ENCODE measurements around the gene HS3ST5. TPM values are rescaled to one million over a fixed set of nuclear protein-coding genes. Genes with fewer than 3 reads are reported as not detected.
"Not testable (repeated sequence)": the region's sequence is repeated elsewhere in the genome, so short reads cannot be mapped to it uniquely, and the experiment has no call there.

Gene HS3ST5
- total RNA-seq, 5 donors from 2014 or later (not counting 1 experiment from before 2014, with no cell fraction given) = not detected

GRCh38 chr6:114039841-114040240 lies 303.0 kb downstream of the HS3ST5 start:
- Mint-ChIP-seq H3K27ac (no peak overlapping the region), H3K36me3 (no peaks in the 10 kb centered on the region), H3K4me3 (no peak overlapping the region), H3K9me3 (peaks cover 0 to 4% (median 4%) of the 10 kb centered on the region in 3 donors), H3K4me1 (no peaks in the 10 kb centered on the region), H3K27me3 (peaks cover 4 to 8% of the 10 kb centered on the region in 2 donors)
- Histone ChIP-seq H3K9me3 (no peaks in the 10 kb centered on the region), H3K4me3 (ENCODE audit: control insufficient read depth in 1 of 2, extremely low read depth in 1 of 2, low read length in 1 of 2) (no peak overlapping the region), H3K27me3 (replicated peaks in 1 of 2; ENCODE audit: control insufficient read depth in 2 of 2, extremely low read depth in 1 of 2, insufficient read depth in 2 of 2, low read length in 1 of 2) (no peaks in the 10 kb centered on the region), H3K27ac (ENCODE audit: low read length) (no peak overlapping the region), H3K36me3 (ENCODE audit: control insufficient read depth in 2 of 2, extremely low read depth in 1 of 2, insufficient read depth in 1 of 2, low read length in 1 of 2) (no peaks in the 10 kb centered on the region), H3K4me1 (ENCODE audit: control insufficient read depth in 1 of 2, extremely low read depth in 1 of 2, insufficient read depth in 2 of 2, low read length in 2 of 2) (no peaks in the 10 kb centered on the region)
- DNase-seq = no peak
- POLR2A ChIA-PET = no interaction called here
- 100% methylated on average over 2 of the region's 2 CpGs for WGBS (ENCODE audit: insufficient coverage)
- CTCF ChIA-PET = no interaction called here
- ATAC-seq (replicated peaks in 1 of 4) = no peak

- Histone ChIP-seq H3K27me3 (replicated peaks in 1 of 2; ENCODE audit: control insufficient read depth in 2 of 2, extremely low read depth in 1 of 2, insufficient read depth in 2 of 2, low read length in 1 of 2) (no peaks in the 10 kb centered on the region), H3K27ac (ENCODE audit: low read length) (no peak overlapping the region), H3K4me3 (ENCODE audit: control insufficient read depth in 1 of 2, extremely low read depth in 1 of 2, low read length in 1 of 2) (no peak overlapping the region), H3K4me1 (ENCODE audit: control insufficient read depth in 1 of 2, extremely low read depth in 1 of 2, insufficient read depth in 2 of 2, low read length in 2 of 2) (no peaks in the 10 kb centered on the region), H3K9me3 (no peaks in the 10 kb centered on the region), H3K36me3 (ENCODE audit: control insufficient read depth in 2 of 2, extremely low read depth in 1 of 2, insufficient read depth in 1 of 2, low read length in 1 of 2) (no peaks in the 10 kb centered on the region)
- H3K27ac Mint-ChIP-seq = no peak overlapping the region
- peaks cover 0 to 6% (median 4%) of the 10 kb centered on the region in 3 donors for H3K9me3 Mint-ChIP-seq
- ATAC-seq (replicated peaks in 1 of 4) (no peak), DNase-seq (no peak)
- ChIA-PET POLR2A (no interaction called here), CTCF (no interaction called here)
- H3K4me1 Mint-ChIP-seq = no peaks in the 10 kb centered on the region
- H3K36me3 Mint-ChIP-seq = no peaks in the 10 kb centered on the region
- H3K4me3 Mint-ChIP-seq = no peak overlapping the region
- peaks cover 7 to 12% of the 10 kb centered on the region in 2 donors for H3K27me3 Mint-ChIP-seq
These were observed 309.2 kb downstream of the HS3ST5 start for GRCh38 chr6:114033606-114034005.

- H3K4me1 Mint-ChIP-seq = no peaks in the 10 kb centered on the region
- H3K27me3 Mint-ChIP-seq = peaks cover 7 to 12% of the 10 kb centered on the region in 2 donors
- CTCF ChIA-PET = no interaction called here
These were observed 310.1 kb downstream of the HS3ST5 start for GRCh38 chr6:114032721-114033120.

GRCh38 chr6:114030767-114031166 lies 312.1 kb downstream of the HS3ST5 start:
- 100% methylated on average over 1 of the region's 6 CpGs for WGBS (ENCODE audit: insufficient coverage)
- no peaks in the 10 kb centered on the region for H3K4me1 ChIP-seq (ENCODE audit: control insufficient read depth in 1 of 2, extremely low read depth in 1 of 2, insufficient read depth in 2 of 2, low read length in 2 of 2)
- POLR2A ChIA-PET = no interaction called here

More at GRCh38 chr6:114032721-114033120, 310.1 kb downstream of the HS3ST5 start:
- WGBS (ENCODE audit: insufficient coverage) = no CpG with 5 or more reads among the region's 3 CpGs
- no peaks in the 10 kb centered on the region for H3K36me3 Mint-ChIP-seq
- DNase-seq (no peak), ATAC-seq (replicated peaks in 1 of 4) (no peak)
- Histone ChIP-seq H3K27ac (ENCODE audit: low read length) (no peak overlapping the region), H3K4me1 (ENCODE audit: control insufficient read depth in 1 of 2, extremely low read depth in 1 of 2, insufficient read depth in 2 of 2, low read length in 2 of 2) (no peaks in the 10 kb centered on the region), H3K36me3 (ENCODE audit: control insufficient read depth in 2 of 2, extremely low read depth in 1 of 2, insufficient read depth in 1 of 2, low read length in 1 of 2) (no peaks in the 10 kb centered on the region), H3K9me3 (no peaks in the 10 kb centered on the region), H3K4me3 (ENCODE audit: control insufficient read depth in 1 of 2, extremely low read depth in 1 of 2, low read length in 1 of 2) (no peak overlapping the region), H3K27me3 (replicated peaks in 1 of 2; ENCODE audit: control insufficient read depth in 2 of 2, extremely low read depth in 1 of 2, insufficient read depth in 2 of 2, low read length in 1 of 2) (no peaks in the 10 kb centered on the region)
- H3K9me3 Mint-ChIP-seq = peaks cover 0 to 6% (median 4%) of the 10 kb centered on the region in 3 donors
- no peak overlapping the region for H3K27ac Mint-ChIP-seq
- H3K4me3 Mint-ChIP-seq = no peak overlapping the region
- POLR2A ChIA-PET = no interaction called here

GRCh38 chr6:114024746-114025145 lies 318.1 kb downstream of the HS3ST5 start:
- Histone ChIP-seq H3K36me3 (ENCODE audit: control insufficient read depth in 2 of 2, extremely low read depth in 1 of 2, insufficient read depth in 1 of 2, low read length in 1 of 2) (no peaks in the 10 kb centered on the region), H3K9me3 (no peaks in the 10 kb centered on the region), H3K27me3 (replicated peaks in 1 of 2; ENCODE audit: control insufficient read depth in 2 of 2, extremely low read depth in 1 of 2, insufficient read depth in 2 of 2, low read length in 1 of 2) (no peaks in the 10 kb centered on the region), H3K27ac (ENCODE audit: low read length) (no peak overlapping the region), H3K4me1 (ENCODE audit: control insufficient read depth in 1 of 2, extremely low read depth in 1 of 2, insufficient read depth in 2 of 2, low read length in 2 of 2) (no peaks in the 10 kb centered on the region), H3K4me3 (ENCODE audit: control insufficient read depth in 1 of 2, extremely low read depth in 1 of 2, low read length in 1 of 2) (no peak overlapping the region)
- CTCF ChIA-PET = interaction anchor here (0.6 kb wide), 2 partner anchors 69 to 82 kb away, joined by 3 to 4 read pairs; no protein-coding TSS in a partner anchor
- POLR2A ChIA-PET = interaction anchor here in 1 of 2 donors (0.6 kb wide), 1 partner anchor 19 kb away, joined by 3 read pairs; no protein-coding TSS in a partner anchor
- H3K27me3 Mint-ChIP-seq = peaks cover 0 to 13% of the 10 kb centered on the region in 2 donors
- no peak overlapping the region for H3K27ac Mint-ChIP-seq
- no peaks in the 10 kb centered on the region for H3K36me3 Mint-ChIP-seq
- DNase-seq (no peak), ATAC-seq (replicated peaks in 1 of 4) (no peak)
- WGBS (ENCODE audit: insufficient coverage) = no CpG with 5 or more reads among the region's 6 CpGs
- no peaks in the 10 kb centered on the region for H3K9me3 Mint-ChIP-seq
- no peaks in the 10 kb centered on the region for H3K4me1 Mint-ChIP-seq
- H3K4me3 Mint-ChIP-seq = no peak overlapping the region

More at GRCh38 chr6:114030767-114031166, 312.1 kb downstream of the HS3ST5 start:
- H3K27me3 Mint-ChIP-seq = peaks cover 5 to 15% of the 10 kb centered on the region in 2 donors
- no peak overlapping the region for H3K4me3 ChIP-seq (ENCODE audit: control insufficient read depth in 1 of 2, extremely low read depth in 1 of 2, low read length in 1 of 2)
- no peak for ATAC-seq (replicated peaks in 1 of 4)
- H3K9me3 Mint-ChIP-seq = peaks cover 0 to 6% (median 4%) of the 10 kb centered on the region in 3 donors
- H3K9me3 ChIP-seq = no peaks in the 10 kb centered on the region
- CTCF ChIA-PET = no interaction called here
- no peaks in the 10 kb centered on the region for H3K4me1 Mint-ChIP-seq
- DNase-seq = no peak
- no peaks in the 10 kb centered on the region for H3K36me3 ChIP-seq (ENCODE audit: control insufficient read depth in 2 of 2, extremely low read depth in 1 of 2, insufficient read depth in 1 of 2, low read length in 1 of 2)
- no peak overlapping the region for H3K27ac ChIP-seq (ENCODE audit: low read length)
- no peak overlapping the region for H3K27ac Mint-ChIP-seq
- H3K27me3 ChIP-seq (replicated peaks in 1 of 2; ENCODE audit: control insufficient read depth in 2 of 2, extremely low read depth in 1 of 2, insufficient read depth in 2 of 2, low read length in 1 of 2) = no peaks in the 10 kb centered on the region
- H3K36me3 Mint-ChIP-seq = no peaks in the 10 kb centered on the region
- H3K4me3 Mint-ChIP-seq = no peak overlapping the region

DNA sequence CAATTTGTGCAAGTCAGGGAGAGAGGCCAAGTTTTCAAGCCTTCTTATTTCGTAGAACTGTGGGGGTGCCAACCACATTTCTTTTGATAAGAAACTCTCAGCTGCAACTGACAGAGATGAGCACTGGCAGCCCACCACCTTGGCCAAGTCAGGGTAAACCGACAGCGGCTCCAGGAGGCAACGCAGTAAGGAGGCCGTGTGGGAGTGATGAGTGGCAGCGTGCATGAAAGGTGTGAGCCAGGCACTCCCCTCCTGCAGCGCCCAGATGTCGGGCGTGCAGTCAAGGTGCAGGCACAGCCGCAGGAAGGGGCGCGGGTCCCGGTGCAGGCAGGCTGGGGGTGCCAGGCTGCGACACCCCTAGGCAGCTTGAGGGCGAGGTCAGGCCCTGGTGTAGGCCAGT lies 322.6 kb downstream of the HS3ST5 start:
- POLR2A ChIA-PET = no interaction called here
- H3K27ac ChIP-seq (ENCODE audit: low read length) = no peak overlapping the region

GRCh38 chr6:114017146-114017545 lies 325.7 kb downstream of the HS3ST5 start:
- H3K9me3 Mint-ChIP-seq; CTCF ChIA-PET; H3K36me3 ChIP-seq (ENCODE audit: control insufficient read depth in 2 of 2, extremely low read depth in 1 of 2, insufficient read depth in 1 of 2, low read length in 1 of 2); POLR2A ChIA-PET; H3K27ac ChIP-seq (ENCODE audit: low read length); H3K4me3 Mint-ChIP-seq; H3K4me1 Mint-ChIP-seq; ATAC-seq (replicated peaks in 1 of 4); H3K27ac Mint-ChIP-seq; DNase-seq; H3K4me1 ChIP-seq (ENCODE audit: control insufficient read depth in 1 of 2, extremely low read depth in 1 of 2, insufficient read depth in 2 of 2, low read length in 2 of 2); H3K36me3 Mint-ChIP-seq; H3K9me3 ChIP-seq; H3K4me3 ChIP-seq (ENCODE audit: control insufficient read depth in 1 of 2, extremely low read depth in 1 of 2, low read length in 1 of 2); H3K27me3 ChIP-seq (replicated peaks in 1 of 2; ENCODE audit: control insufficient read depth in 2 of 2, extremely low read depth in 1 of 2, insufficient read depth in 2 of 2, low read length in 1 of 2): not testable (repeated sequence)
- WGBS (ENCODE audit: insufficient coverage) = 92% methylated on average over 5 of the region's 6 CpGs
- peaks cover 3 to 13% of the 10 kb centered on the region in 2 donors for H3K27me3 Mint-ChIP-seq

More for the DNA sequence above, 322.6 kb downstream of the HS3ST5 start:
- Mint-ChIP-seq H3K27ac (no peak overlapping the region), H3K9me3 (no peaks in the 10 kb centered on the region), H3K4me1 (no peaks in the 10 kb centered on the region), H3K4me3 (no peak overlapping the region), H3K36me3 (no peaks in the 10 kb centered on the region), H3K27me3 (peaks cover 3 to 19% of the 10 kb centered on the region in 2 donors)
- Histone ChIP-seq H3K9me3 (no peaks in the 10 kb centered on the region), H3K36me3 (ENCODE audit: control insufficient read depth in 2 of 2, extremely low read depth in 1 of 2, insufficient read depth in 1 of 2, low read length in 1 of 2) (no peaks in the 10 kb centered on the region), H3K4me1 (ENCODE audit: control insufficient read depth in 1 of 2, extremely low read depth in 1 of 2, insufficient read depth in 2 of 2, low read length in 2 of 2) (no peaks in the 10 kb centered on the region), H3K4me3 (ENCODE audit: control insufficient read depth in 1 of 2, extremely low read depth in 1 of 2, low read length in 1 of 2) (no peak overlapping the region), H3K27me3 (replicated peaks in 1 of 2; ENCODE audit: control insufficient read depth in 2 of 2, extremely low read depth in 1 of 2, insufficient read depth in 2 of 2, low read length in 1 of 2) (peaks cover 0 to 2% of the 10 kb centered on the region in 2 experiments)
- no peak for DNase-seq
- WGBS (ENCODE audit: insufficient coverage) = 76% methylated on average over 10 of the region's 15 CpGs
- CTCF ChIA-PET = no interaction called here
- ATAC-seq (replicated peaks in 1 of 4) = no peak

Measured in T-cell (primary cell).